GM21825 (cell line): Measurements from ENCODE around the gene APRT.

Experiments used
- ATAC-seq: cut with Tn5 transposase; IDR thresholded peaks from one replicate; pipeline ENCODE4 v1.9.1; 2021; ENCODE audit warnings: mild to moderate bottlenecking, moderate library complexity; ENCODE audit not compliant: unreplicated experiment

APRT gene

DNA sequence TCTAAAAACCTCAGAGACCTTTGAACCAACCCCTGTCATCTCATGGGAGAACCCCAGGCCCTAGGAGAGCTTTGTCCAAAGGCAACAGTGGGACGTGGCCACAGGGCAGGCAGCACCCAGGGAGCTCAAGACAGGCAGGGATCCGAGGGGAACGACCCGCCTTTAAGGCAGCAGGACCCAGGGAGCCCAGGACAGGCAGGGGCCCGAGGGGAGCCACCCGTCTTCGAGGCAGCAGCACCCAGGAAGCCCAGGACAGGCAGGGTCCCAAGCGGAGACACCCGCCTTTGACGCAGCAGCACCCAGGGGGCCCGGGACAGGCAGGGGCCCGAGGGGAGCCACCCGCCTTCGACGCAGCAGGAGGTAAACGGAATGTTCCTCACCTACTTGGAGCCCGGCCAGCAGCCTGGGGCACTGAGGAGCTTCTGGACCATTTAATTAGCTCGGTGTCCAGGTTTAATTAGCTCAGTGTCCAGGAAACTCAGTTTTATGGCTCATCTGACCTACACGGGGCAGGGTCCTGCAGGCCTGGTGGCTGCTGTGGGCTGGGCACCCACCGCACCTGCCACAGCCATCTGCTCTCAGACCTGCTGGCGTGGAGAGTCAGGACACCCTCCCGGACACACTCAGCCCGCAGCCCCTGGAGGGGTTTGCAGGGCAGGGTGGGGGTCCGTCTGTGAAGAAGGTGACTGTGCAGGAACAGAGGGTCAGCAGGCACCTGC is 51.1 kb downstream of the APRT start:
- ATAC-seq, result no peak

DNA sequence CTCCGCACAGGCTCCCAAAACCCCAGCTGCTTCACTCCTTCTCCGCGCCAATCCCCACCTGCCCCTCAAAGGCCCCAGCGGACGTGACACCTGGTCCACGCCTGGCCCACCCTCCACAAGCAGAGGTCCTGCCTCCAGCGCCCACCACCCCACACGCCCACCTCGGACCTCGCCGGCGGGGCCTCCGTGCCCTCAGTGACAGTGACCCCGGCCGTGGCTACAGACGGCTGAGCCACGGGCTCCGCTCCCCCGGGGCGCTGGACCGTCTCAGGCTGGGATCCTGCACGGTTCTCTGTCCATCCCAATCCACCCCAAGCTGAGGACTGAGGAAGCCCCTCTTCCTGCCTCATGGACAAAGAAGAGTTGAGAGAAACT is 51.8 kb downstream of the APRT start:
- ATAC-seq, result no peak
